Measurements from ENCODE around the gene RPTOR. TPM values are rescaled to one million over a fixed set of nuclear protein-coding genes. Genes with fewer than 3 reads are reported as not detected.

Gene RPTOR
- total RNA-seq, 2 experiments from 2014 or later, result 48.1 to 87.8 TPM

DNA sequence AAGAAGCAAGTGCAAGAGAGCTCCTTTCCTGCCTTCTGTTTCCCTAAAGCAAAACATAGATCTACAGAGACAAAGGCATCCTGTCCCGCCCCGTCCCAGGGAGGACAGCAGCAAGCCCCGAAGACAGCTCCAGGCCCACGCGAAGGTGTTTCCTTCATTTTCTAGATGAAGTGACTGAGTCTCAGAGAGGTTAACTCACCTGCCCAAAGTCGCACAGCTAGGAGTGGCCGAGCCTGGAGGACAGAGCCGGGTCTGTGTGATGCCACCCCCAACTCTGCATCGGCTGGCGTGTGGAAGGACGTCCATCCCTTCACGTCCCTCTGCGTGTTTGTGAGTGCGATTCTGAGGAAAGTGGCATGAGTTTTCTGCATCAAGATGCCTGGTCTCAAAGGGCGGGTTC, 259.8 kb downstream of the RPTOR start:
- ChIA-PET CTCF (ENCODE audit: unreplicated experiment) (no interaction called here), POLR2A (no interaction called here)
- Histone ChIP-seq H3K9me3 (ENCODE audit: low read length) (peaks cover 21% of the 10 kb centered on the region), H3K4me3 (ENCODE audit: low read depth, low read length, poor library complexity, severe bottlenecking) (no peak overlapping the region), H3K9me2 (ENCODE audit: insufficient read depth, low read length) (no peaks in the 10 kb centered on the region), H2AFZ (ENCODE audit: low read length) (no peak overlapping the region), H3K36me3 (ENCODE audit: insufficient read depth, low read length) (peaks cover 24% of the 10 kb centered on the region), H4K20me1 (ENCODE audit: insufficient read depth, low read length) (no peaks in the 10 kb centered on the region), H3K79me2 (ENCODE audit: insufficient read depth, low read depth, low read length) (no peaks in the 10 kb centered on the region), H3K4me2 (ENCODE audit: low read length) (no peak overlapping the region), H3K4me1 (ENCODE audit: insufficient read depth, low read length, poor library complexity, severe bottlenecking) (peaks cover 4% of the 10 kb centered on the region), H3K27ac (ENCODE audit: low read depth, low read length, poor library complexity, severe bottlenecking) (no peak overlapping the region)
- TF ChIP-seq, protein P1, sequence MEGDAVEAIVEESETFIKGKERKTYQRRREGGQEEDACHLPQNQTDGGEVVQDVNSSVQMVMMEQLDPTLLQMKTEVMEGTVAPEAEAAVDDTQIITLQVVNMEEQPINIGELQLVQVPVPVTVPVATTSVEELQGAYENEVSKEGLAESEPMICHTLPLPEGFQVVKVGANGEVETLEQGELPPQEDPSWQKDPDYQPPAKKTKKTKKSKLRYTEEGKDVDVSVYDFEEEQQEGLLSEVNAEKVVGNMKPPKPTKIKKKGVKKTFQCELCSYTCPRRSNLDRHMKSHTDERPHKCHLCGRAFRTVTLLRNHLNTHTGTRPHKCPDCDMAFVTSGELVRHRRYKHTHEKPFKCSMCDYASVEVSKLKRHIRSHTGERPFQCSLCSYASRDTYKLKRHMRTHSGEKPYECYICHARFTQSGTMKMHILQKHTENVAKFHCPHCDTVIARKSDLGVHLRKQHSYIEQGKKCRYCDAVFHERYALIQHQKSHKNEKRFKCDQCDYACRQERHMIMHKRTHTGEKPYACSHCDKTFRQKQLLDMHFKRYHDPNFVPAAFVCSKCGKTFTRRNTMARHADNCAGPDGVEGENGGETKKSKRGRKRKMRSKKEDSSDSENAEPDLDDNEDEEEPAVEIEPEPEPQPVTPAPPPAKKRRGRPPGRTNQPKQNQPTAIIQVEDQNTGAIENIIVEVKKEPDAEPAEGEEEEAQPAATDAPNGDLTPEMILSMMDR (conservative IDR thresholded peaks at IDR 0.05; ENCODE audit: low read length), result no peak
- no peak for TF ChIP-seq EZH2phosphoT487 (IDR thresholded peaks at IDR 0.05; ENCODE audit: borderline replicate concordance, low read depth, low read length)
- intact Hi-C loops (cut with micrococcal nuclease; ENCODE audit: unreplicated experiment), result no loop called here
- DNase-seq (ENCODE audit: low spot score), result no peak
- BruUV-seq (replicated peaks), result no TSS peak

DNA sequence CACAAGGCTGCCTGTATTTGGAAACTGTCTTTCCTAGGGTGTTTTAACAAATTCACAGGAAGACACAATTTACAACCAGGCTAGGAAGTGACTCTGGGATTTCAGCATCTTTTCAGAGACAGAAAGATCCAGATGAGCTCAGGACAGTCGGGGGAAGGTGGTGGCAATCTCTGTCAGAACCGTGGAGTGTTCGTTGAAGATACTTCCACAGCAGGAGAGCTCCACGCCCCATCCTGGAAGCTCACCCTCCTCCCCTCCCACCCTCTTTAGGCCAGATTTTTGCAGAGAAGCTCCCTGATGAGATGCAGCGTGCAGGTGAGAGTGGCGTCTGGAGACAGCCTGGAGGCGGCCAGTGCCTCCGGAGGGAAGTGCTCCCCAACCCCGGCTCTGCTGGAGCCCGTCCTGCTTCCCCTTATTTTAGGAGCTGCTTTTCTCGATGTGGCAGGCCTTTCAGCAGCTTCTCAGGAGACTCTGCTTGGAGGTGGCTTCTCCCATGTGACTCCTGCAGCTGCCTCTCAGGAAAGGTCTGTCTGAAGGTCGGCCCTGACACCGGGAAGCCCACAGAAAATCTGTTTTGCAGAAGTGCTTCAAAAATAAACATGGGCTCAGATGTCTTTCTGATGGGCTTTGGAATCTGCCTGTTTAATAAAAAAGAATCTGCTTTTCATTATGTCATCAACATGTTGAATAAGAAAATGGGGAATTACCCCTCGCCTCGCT, 260.6 kb downstream of the RPTOR start:
- Histone ChIP-seq H2AFZ (ENCODE audit: low read length) (no peak overlapping the region), H3K4me1 (ENCODE audit: insufficient read depth, low read length, poor library complexity, severe bottlenecking) (no peaks in the 10 kb centered on the region), H3K27ac (ENCODE audit: low read depth, low read length, poor library complexity, severe bottlenecking) (no peak overlapping the region), H3K4me2 (ENCODE audit: low read length) (no peak overlapping the region), H3K9me2 (ENCODE audit: insufficient read depth, low read length) (no peaks in the 10 kb centered on the region), H3K4me3 (ENCODE audit: low read depth, low read length, poor library complexity, severe bottlenecking) (no peak overlapping the region), H4K20me1 (ENCODE audit: insufficient read depth, low read length) (no peaks in the 10 kb centered on the region), H3K9me3 (ENCODE audit: low read length) (peaks cover 21% of the 10 kb centered on the region), H3K79me2 (ENCODE audit: insufficient read depth, low read depth, low read length) (no peaks in the 10 kb centered on the region), H3K36me3 (ENCODE audit: insufficient read depth, low read length) (peaks cover 24% of the 10 kb centered on the region)
- no peak for TF ChIP-seq EZH2phosphoT487 (IDR thresholded peaks at IDR 0.05; ENCODE audit: borderline replicate concordance, low read depth, low read length)
- TF ChIP-seq, protein P1 (conservative IDR thresholded peaks at IDR 0.05; ENCODE audit: low read length), result no peak
- ChIA-PET POLR2A (no interaction called here), CTCF (ENCODE audit: unreplicated experiment) (no interaction called here)
- intact Hi-C loops (cut with micrococcal nuclease; ENCODE audit: unreplicated experiment), result no loop called here
- BruUV-seq (replicated peaks), result no TSS peak
- DNase-seq (ENCODE audit: low spot score), result no peak

DNA sequence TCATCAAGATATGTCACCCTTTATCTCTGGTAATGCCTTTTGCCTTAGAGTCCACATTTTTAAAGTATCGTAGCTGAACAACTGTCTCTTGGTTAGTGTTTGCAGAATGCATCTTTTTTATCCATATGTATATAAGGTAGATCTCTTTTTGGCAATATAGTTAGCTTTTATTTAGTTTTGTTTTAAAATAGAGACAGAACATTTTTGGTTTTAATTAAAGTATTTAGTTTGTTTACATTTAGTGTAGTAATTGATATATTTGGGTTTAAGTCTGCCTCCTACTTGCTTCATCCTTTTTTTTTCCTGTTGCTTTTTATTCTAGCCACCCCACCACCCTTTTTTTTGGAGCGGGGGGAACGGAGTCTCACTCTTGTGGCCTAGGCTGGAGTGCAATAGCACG, 262.4 kb downstream of the RPTOR start:
- Histone ChIP-seq H3K9me2 (ENCODE audit: insufficient read depth, low read length) (no peaks in the 10 kb centered on the region), H2AFZ (ENCODE audit: low read length) (no peak overlapping the region), H3K79me2 (ENCODE audit: insufficient read depth, low read depth, low read length) (no peaks in the 10 kb centered on the region), H3K4me1 (ENCODE audit: insufficient read depth, low read length, poor library complexity, severe bottlenecking) (no peaks in the 10 kb centered on the region), H3K36me3 (ENCODE audit: insufficient read depth, low read length) (peaks cover 32% of the 10 kb centered on the region), H3K4me2 (ENCODE audit: low read length) (no peak overlapping the region), H3K27ac (ENCODE audit: low read depth, low read length, poor library complexity, severe bottlenecking) (no peak overlapping the region), H4K20me1 (ENCODE audit: insufficient read depth, low read length) (no peaks in the 10 kb centered on the region), H3K4me3 (ENCODE audit: low read depth, low read length, poor library complexity, severe bottlenecking) (no peak overlapping the region), H3K9me3 (ENCODE audit: low read length) (peaks cover 21% of the 10 kb centered on the region)
- POLR2A ChIA-PET, result interaction anchor here (0.8 kb wide), 1 partner anchor 321 kb away, joined by 3 read pairs; no protein-coding TSS in a partner anchor
- BruUV-seq (replicated peaks), result no TSS peak
- TF ChIP-seq, protein P1 (conservative IDR thresholded peaks at IDR 0.05; ENCODE audit: low read length), result no peak
- no peak for TF ChIP-seq EZH2phosphoT487 (IDR thresholded peaks at IDR 0.05; ENCODE audit: borderline replicate concordance, low read depth, low read length)
- intact Hi-C loops (cut with micrococcal nuclease; ENCODE audit: unreplicated experiment), result no loop called here
- DNase-seq (ENCODE audit: low spot score), result no peak
- CTCF ChIA-PET (ENCODE audit: unreplicated experiment), result no interaction called here

All from OCI-LY7 (cell line).